SHP77 treated with DMSO at 0.1 percent for 48 hours (cell line): ENCODE results near the gene DMKN.
"Not testable (repeated sequence)": the region's sequence is repeated elsewhere in the genome, so short reads cannot be mapped to it uniquely, and the experiment has no call there.

ENCODE experiments used
- DNase-seq: peaks from one replicate; lab custom pipeline; 2025; lab: John Stamatoyannopoulos, UW

DMKN gene

DNA sequence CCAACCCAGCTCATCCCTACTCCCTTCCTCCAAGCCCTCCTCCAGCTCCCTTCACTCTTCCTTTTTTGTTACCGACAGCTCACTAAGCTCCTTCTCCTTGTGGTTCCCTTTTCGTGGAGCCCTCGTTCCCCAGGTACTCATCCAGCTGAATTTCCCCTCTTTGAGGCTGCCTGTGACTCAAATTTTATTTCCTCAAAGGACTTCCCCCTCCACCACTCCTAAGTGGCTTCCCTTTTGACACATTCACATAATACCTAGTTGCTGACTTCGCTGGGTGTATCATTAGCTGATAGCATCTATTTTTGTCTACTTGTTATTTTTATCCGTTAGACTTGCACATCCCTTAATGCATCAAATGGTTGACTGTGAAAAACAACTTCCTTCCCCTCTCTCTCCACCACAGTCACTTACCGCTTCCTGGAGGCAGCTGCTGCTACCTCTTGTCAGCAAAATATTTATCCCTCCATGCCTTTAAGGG is 50.9 kb downstream of the DMKN start:
- no peak for DNase-seq

DNA sequence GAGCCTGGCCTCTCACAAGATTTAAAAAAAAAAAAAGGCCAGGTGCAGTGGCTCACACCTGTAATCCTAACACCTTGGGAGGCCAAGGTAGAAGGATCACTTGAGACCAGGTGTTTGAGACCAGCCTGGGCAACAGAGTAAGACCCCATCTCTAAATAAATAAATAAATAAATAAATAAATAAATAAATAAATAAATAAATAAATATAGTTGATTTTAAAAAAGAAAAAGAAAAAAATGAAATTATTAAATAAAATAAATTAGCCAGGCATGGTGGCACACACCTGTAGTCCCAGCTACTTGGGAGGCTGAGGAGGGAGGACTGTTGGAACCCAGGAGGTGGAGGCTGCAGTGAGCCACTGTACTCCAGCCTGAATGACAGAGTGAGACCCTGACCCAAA is 51.7 kb downstream of the DMKN start:
- DNase-seq = not testable (repeated sequence)

DNA sequence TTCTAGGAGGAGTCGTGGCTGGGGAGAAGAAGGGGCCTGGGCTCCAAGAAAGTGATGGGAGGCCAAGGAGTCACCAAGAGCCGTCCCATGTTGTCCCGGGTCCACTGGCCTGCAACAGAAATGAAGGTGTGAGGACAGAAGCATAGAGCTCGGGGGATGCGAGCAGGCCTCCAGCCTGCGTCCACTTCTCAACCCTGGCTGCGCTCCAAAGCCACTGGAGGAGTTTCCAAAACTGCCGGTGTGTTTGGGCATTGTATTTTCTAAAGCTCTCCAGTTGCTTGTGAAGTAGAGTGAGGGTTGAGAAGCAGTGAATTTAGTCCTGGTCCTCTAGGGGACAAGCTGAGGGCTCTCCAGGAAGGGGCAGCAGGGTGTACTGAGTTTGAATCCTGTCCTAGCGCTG is 52.4 kb downstream of the DMKN start:
- DNase-seq = no peak

DNA sequence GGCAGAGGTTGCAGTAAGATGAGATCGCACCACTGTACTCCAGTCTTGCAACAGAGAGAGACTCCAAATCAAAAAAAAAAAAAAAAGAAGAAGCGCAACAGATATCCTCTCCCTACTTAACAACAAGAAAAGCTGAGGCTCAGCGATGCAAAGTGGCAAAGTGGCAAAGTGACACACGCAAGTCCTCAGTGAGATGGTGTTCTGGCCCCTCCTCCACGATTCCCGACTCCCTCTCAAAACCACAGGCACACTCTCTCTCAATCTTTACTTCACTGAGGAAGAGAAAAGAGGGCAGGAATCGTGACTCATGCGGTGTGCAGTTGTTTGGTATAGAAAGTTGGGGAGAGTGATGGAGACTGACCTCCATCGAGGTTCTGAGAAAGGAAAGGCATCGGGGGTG is 52.8 kb downstream of the DMKN start:
- DNase-seq = no peak

DNA sequence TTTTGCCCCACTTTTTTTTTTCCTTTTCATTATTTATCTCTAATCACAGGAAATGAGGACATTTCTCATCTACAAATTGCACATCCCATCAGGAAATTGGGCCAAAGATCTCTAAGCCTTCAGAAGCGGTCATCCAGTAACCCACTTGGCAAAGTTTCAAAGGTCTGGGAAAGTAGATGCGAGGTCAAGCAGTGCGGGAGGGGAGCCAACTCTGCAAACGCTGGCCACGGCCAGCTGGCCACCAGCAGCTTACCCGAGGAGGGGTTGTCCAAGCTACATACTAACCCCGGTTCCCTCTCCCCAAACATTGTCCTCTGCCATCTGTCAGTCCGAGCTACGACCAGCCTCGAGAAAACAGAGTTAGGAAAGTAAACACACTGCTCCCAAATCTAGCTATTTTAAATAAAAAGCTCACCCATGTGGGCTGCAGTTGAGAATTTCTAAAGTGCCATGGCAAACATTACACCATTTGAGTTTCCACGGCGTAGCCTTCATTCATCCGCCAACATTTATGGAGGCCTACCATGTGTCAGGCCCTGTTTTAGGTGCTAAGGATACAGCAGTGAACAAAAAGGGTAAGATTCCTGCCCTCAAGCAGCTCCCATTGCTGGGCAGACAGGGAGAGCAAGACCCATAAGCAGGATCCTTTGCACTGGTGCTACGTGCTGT is 53.9 kb downstream of the DMKN start:
- no peak for DNase-seq

DNA sequence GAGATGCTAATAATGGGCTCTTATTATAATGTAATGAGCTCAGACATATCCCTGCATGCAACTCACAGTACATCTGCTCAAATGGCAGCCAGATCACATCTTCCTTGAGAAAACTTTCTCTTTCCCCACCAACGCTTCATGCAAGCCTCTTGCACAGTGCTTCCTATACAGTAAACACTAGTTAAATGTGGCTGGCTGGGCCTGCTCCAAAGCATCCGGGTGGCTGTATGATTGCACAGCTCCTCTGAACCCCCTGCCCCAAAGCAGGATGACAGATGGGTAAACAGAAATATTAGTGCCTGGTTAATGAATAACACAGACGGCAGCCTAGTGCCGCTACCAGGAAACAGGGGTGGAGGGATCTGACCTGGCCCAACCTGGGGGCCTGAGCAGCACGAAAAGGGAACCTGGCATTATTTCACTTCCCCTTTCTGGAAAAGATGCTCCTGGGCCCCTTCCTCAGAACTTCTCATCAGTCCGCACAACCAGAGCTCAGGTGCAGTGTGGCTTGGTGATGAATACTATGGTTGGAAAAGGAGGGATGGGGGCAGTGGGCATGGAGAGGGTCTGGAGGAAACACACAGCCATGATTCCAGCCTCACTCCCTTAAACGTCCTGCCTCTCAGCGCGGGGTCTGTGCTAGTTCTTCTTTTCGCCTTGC is 54.6 kb downstream of the DMKN start:
- DNase-seq = no peak

DNA sequence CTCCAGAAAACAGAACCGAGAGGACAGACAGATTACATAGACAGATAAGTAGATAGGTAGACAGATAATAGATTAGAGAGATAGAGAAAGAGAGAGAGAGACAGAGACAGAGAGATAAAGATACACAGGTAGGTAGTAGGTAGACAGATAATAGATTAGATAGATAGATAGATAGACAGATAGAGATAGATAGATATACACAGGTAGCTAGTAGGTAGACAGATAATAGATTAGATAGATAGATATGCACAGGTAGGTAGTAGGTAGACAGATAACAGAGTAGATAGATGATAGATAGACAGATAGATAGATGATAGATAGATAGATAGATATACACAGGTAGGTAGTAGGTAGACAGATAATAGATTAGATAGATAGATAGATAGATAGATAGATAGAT is 55.3 kb downstream of the DMKN start:
- no peak for DNase-seq

DNA sequence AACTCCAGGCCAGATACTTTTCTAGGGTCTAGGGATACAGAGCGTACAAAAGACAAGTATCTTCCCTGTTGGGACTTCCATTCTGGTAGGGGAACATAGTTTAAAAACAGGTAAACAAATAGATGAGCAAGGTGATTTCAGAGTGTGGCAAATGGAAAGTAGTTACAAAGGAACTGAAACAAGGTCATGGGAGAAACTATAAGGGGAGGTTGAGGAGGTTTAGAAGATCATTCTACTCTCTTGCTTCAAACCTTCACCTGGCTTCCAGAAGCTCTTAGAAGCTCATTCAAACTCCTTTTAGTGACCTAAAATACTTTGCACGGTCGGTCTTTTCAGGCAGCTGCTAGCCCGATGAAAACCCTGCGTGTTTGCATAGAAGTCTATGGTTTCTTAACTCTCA is 56.3 kb downstream of the DMKN start:
- no peak for DNase-seq

DNA sequence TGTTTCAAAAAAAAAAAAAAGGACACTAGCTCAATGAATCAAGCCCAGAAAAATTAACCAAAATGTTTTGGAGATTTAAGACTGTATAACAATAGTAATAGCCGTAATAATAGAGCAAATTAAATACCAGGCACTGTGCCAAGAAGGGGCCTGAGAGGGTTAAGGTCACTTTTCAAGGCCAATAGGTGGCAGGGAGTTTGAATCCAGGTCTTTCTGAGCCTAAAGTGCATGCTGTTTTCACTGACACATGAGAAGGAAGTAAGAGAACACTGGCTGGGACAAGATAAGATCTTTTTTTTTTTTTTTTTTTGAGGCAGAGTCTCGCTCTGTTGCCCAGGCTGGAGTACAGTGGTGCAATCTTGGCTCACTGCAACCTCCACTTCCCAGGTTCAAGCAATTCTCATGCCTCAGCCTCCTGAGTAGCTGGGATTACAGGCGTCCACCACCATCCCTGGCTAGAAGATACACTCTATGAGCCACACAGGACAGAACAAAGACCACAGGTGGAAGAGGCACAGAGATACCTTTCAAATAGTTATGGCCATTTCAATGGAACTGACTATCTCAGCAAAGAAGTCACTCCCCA is 57.7 kb downstream of the DMKN start:
- DNase-seq = no peak

DNA sequence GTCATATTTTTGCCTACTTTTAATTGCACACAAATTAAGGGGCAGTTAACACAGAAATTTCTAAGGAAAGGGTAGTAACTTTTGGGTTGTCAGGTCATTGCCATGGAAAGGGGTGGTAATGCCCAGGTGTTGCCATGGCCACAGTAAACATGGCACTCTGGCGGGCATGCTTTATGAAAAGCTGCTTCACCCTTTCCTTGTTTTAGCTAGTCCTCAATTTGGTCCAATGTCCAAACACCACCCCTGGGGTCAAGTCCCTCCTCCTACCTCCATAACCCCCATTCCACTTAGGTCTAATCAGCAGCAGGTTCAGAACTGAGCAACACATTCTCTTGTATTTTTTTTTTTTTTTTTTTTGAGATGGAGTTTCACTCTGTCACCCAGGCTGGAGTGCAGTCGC is 58.8 kb downstream of the DMKN start:
- DNase-seq = no peak

DNA sequence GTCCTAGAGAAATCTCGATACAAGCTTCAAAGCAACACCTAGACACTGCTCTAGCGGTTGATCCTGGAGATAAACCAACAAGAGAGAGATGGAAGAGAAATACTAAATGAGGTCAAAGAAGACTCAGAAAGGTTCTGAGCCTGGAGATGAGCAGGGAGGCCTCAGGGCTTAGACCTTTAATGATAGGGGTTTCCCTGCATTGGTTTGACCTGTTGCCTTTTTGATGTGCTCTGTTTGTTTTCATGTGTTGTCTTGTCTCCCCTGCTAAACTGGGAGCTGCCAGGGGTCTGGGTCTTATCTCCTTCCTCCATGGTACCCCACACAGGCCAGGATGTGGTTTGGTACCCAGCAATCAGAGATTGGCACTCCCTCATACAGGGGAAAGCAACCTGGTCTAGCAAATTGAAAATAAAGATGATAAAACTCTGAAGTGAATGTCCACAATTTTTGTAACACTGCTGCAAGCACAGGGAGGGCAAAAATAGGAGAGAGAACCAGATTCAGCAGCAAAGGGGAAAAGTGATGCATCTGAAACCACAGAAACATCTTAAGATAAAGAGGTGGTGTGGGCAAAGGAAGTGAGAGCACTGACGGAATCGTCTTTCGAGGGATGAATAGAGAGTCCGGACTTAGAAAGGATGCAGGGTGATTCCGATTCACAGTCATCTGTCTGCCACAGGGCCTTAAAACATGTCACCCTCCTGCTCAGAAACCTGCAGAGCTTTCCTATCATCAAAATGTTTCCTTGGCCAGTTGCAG is 61.9 kb downstream of the DMKN start:
- DNase-seq = no peak

DNA sequence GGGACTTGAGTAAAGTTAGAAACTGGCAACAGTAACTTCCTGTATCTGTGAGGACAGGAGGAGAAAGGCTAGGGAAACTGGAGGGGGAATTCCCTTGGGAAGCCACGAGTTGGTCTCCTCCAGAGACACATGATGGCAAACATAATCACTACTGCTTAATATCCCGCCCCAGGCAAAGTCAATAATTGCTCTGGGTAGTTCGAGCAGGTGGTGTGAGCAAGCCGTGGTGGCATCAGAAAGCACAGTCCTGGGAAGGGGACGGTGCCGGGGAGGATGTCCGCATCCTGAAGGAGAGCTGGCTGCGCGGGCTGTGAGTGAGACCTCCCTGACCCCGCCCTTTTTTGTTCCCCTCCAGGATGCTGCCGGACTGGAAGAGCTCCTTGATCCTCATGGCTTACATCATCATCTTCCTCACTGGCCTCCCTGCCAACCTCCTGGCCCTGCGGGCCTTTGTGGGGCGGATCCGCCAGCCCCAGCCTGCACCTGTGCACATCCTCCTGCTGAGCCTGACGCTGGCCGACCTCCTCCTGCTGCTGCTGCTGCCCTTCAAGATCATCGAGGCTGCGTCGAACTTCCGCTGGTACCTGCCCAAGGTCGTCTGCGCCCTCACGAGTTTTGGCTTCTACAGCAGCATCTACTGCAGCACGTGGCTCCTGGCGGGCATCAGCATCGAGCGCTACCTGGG is 63.9 kb downstream of the DMKN start:
- DNase-seq = no peak

DNA sequence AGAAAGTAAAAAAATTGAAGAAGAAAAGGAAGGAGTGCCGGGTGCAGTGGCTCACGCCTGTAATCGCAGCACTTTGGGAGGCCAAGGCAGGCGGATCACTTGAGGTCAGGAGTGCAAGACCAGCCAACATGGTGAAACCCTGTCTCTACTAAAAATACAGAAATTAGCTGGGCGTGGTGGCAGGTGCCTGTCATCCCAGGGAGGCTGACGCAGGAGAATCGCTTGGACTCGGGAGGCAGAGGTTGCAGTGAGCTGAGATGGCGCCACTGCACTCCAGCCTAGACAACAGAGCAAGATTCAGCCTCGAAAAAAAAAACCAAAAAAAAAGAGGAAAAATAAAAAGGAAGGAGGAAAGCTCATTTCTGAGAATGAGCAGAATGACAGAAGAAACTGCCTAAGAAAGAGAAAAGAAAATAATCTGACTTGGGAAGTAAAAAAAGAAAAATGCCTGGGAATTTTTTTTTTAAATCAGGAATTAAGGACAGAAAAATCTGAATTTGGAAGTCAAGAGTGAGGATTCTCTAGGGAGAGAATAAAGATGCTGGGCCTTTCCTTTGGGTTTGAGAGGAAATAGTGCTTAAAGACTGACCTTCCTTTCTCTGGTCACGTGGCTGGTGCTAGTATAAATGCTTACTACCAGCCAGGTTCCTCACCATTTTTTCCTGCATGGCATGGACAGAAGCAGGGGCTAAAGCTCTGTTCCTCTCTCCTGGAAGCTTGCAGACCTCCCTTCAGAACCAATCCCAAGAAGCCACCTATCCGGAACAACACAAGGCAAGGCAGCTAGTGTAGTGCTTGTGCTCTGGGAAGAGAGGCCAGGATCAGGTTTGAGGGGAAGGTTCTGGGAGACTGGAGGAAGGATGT is 65.6 kb downstream of the DMKN start, which contains the start of gene FFAR2:
Gene FFAR2, plus strand, starts transcription at position 652 of the 864 bp plus-strand sequence. CDS start 1,458 bp downstream, outside the sequence.
- DNase-seq = no peak
